Ammon's horn (tissue), 1 donor: ENCODE measurements around the gene BTC.
"Not testable (repeated sequence)": the region's sequence is repeated elsewhere in the genome, so short reads cannot be mapped to it uniquely, and the experiment has no call there.

Experiments
- DNase-seq: peaks from one replicate; pipeline ENCODE4 v3.0.0-alpha.2; 2016; ENCODE audit warnings: low spot score

BTC gene

DNA sequence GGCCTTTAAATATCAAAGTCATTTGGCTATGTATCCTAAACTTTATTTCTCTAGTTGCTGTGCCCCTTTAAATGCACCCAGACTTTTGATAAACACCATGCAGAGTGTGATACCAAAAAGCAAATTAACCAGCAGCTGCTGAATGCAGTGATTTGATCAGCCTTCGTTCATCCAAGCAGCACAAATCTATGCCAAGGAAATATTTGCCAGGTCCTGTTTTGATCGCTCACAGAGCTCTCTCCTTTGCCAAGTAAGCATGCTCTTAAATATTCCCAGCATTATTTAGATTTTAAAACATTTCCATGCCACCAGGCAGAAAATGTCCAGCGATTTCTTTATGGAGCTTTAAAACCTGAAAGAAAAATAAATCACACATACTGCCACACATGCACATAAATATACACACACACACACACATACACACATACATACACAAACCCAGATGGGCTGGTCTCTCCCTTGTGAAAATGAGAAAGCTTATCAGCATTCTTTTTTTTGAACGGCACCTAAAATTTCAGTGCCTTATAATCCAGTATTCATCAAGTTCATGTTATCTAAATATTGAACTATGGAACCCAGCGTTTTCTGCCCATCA, 35.7 kb downstream of the BTC start:
- peak; percentile 58 for DNase-seq

DNA sequence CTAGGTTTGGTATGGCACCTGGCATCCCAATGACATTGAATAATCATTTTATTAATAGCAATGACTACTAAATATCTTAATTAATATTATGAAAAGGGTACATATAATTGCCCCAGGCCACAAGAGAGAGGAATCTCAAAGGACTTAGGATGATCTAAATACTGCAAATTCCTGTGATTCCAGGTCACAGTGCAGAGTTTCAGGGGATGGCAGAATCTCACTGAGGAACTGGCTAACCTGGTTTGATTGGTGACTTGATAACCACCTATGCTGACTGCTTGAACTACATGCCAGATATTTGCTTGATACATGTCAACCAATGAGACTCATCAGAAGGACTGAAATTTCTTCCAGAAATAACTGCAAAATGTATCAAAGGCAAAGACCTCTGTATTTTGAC, 37.2 kb downstream of the BTC start:
- no peak for DNase-seq

DNA sequence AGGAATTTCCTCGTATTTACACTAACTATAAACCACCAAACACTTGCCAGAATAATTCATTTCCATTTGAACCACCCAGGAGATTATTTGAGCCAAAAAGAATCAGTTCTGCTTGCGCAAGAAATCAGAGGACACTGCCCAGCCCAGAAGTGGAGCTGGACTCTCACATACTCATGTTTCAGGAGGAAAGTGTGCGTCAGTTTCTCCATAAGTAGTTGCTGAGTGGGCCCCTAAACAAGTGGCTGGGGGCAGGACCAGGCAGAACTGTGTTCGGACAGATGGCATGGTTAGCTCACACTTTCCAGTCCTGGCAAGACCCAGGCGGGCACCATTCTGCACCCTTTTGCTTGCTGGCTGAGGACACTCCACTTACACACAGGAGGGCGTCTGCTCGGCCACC, 38.8 kb downstream of the BTC start:
- DNase-seq: no peak

DNA sequence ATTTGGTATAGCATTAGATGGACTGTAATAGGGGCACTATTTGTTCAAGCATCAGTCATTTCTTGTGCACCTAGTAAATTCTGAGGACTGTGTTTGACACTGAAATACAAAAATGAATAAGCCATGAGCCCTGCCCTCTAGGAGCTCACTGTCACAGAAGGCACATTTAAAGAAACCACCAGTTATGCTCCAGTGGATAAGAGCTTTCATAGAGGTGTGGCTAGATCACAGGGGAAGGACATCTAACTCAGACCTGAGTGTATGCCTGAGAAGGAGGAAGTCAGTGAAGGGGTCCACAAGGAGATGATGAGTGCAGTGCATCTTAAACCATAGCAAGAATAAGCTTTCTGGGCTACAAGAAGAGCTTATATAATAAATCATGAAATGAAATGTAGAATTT, 40.1 kb downstream of the BTC start:
- DNase-seq: no peak

DNA sequence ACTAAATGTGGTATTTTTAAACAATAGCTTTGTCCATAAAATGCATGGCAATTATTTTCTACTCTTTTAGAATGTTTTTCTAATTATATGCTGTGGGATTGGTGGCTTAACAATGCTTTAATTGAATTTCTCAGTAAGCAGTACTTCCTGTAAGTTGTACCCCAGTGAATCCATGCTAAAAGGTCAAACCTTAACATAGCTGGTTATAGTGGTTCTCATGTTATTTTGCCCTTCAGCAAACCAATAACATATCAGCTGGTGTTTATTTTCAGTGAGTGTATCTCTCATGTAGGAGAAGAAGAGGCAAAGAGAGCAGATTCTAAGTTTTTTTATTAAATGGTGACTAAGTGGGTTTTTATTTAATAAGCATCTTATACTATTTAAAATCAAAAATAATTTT, 41.5 kb downstream of the BTC start:
- no peak for DNase-seq

DNA sequence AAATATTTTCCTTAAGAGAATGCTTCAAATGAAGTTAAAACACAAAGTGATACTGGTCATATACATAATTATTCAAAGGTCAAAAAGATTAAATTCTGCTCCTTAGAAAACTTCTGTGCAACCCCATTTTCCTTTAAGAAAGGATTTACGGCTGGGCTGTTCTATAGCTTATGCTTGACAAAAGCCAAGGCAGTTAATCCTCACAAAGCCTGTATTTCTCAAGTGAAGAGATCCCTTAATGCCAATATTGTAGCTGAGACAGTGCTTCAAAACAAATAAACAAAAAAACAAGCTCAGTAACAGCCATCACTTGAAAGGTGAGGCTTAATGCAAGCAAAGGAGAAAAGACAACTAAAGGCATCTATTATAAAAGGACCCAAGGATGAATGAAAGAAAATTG, 42.5 kb downstream of the BTC start:
- DNase-seq: no peak

DNA sequence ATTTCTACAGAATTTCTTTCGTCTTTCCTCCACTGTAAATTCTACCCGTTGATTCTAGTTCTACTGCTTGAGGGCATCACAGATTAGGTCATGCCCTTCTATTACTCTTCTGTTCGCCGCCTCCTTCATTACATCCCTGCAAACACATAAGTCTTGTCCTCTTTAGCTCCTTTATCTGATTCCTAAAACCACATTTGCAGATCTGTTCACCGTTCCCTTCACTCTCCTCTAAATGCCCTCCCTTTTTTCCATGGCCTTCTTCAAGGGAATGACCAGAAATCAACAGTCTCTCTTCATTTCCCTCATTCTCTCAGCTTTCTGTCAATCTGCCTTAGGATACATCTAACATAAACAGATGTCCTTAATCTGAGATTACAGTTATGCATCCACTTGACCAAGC, 43.1 kb downstream of the BTC start:
- DNase-seq: no peak

DNA sequence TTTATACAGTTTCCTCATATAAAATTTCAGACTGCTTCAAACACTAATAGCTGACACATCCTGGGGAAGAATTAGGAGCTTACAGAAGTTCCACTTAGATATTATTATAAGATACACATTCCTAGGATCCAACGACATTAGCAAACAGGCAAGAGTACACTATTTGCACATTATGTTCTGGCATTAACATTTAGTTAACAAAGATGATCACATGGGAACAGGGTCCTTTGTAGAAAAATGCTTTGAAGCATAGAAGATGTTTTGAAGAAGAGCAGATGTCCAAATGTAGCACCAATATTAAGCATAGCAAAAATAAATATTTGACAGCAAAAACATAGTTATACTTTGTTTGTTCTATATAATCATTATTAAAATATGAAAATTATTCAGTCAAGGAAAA, 52.1 kb downstream of the BTC start:
- no peak for DNase-seq

DNA sequence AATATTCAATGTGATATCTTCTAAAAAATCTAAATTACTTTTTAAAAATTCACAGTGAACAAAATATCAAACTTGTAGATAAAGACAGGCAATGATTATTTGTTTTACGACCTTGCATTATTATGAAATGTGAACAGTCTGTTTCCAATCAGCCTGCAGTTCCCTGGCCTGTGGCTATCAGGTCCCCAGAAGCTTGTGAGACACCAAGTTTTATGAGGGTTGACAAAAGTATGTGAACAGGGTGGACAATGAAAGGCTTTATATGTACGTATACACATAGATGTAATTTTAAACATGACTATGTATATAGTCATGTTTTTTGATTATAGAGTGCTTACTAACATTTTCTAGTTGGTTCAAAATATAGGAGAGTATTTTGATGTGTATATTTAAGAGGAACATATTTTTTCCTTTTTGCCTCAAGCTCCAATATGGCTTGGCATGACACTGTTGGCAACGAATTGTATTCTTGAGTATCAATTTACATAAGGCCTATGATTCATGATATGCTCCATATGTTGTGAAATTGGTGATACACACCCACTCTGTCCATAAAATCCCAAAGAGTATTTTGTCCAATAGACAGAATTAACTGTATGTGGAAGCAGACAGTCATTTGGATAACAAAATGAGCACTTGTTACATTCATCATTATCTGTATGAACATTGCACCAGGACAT, 55.7 kb downstream of the BTC start:
- no peak for DNase-seq

DNA sequence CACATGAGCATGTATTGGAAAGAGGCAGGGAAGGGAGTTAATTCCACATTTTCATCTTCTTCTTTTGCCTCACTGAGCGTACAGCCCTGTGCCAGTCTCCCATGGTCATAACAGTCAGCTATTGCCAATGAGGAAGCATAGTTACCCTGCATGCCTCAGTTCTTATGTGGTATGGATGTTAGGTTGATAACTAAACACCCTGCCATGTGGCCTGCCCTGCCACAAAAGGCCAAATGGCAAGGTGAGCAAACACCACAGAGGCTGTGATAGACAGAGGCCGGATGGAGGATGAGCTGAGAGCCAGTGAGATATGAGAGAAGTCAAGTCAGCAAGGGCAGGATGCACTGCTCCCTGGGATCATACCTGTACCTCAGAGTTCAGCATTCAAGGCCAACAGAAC, 59.3 kb downstream of the BTC start:
- no peak for DNase-seq

DNA sequence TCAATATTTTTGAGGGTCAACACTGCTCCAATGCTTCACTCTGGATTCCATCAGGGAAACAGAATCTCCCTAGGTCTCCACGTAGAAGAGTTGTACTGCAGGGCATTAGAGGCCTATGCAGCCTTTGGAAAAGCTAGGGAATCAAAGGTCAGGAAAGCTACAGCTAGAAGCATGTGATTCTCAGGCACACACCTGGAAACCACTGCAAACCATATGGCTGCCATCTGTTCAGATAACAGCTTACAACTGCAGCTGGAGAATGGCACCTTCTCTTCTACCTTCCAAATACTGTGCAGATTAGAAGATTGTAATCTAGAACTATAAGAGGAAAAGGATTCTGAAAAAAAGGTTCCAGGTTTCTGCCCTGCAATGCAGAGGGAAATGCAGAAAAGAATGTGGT, 60.6 kb downstream of the BTC start:
- no peak for DNase-seq

DNA sequence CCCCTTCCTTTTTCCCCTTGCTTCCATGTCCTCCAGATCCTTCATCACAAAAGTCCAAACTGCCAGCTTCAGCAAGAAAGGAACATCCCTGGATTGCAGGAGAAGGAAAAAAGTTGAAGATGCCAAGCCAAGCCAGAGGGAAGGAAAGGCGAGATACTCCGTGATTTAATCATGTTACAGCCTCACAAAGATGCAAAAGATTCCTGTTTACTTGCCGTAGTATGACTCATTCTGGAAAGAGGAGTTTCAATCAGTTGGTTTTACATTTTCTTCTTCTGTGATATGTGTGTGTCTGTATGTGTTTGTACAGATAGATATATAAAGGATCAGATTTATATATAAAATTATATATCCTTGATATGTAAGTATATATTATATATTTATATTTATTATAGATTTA, 69.3 kb downstream of the BTC start:
- no peak for DNase-seq

DNA sequence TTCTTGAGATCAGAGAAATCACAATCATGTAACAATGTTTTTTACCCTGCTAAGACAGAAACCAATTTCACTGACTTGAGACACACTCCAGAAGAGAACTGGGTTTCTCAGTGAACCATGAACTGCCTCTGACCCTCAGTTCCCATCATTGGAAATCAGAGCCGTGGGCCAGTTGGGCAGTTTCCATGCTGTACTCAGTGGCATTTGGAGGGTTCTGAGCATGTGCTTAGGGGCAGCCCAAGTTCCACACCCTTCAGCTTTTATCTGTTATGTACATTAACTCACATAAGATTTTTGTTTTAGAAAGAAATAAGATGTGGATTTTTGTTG, 77.9 kb downstream of the BTC start:
- DNase-seq: no peak

DNA sequence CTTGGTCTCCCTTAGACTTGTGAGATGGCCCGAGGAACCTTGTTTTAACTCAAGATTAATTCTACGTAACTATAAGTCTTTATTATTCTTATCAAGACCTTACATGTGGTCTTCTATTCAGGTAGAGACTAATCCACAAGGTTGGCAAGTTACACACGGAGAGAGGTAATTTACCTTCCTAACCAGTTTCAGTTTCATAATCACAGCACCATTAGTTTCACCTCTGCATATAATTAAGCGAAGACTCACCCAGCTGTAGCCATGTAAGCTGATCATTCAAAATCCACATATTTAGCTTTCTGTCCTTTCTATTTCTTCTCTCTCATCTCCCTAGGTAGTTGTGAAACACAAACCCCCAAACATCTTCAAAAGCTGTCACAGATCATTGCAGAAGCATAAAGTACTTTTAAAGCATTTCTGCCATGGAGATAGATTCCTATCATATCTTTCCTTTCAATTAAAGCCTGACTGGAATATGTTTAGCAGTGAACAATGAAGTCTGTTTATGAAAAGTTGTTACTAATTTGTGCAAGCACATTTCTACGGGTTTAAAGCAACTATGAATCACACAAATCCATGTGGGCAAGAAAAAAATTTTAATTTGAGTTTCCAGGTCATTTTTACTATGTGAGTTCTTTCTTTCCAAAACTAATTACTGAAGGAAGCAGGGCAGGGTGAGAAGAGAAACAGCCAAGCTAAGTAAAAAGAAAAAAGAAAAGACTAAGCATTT, 78.5 kb downstream of the BTC start:
- DNase-seq: no peak

DNA sequence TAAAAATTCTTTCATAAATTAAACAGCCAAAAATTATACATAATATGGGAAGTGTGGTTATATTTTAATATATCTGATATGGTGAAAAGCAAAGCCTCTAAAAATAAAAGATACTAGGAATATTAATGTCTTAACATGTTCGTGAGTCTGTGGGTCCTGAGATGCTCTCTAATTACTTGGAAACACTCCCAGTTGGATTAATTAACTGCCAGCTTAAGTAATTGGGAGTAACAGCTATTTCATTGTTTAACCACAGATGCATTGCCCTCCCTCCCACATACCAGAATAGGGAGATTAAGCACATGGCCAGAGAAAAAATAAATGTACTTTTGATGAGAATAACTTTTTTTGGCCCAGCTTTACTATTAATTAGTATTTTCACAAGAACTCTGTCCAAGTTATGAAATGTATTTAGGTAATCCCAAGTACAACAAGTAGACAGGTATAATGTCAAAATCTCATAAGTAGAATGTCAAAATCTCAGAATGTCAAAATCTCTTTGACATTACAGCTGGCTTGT, 79.7 kb downstream of the BTC start:
- DNase-seq: no peak

DNA sequence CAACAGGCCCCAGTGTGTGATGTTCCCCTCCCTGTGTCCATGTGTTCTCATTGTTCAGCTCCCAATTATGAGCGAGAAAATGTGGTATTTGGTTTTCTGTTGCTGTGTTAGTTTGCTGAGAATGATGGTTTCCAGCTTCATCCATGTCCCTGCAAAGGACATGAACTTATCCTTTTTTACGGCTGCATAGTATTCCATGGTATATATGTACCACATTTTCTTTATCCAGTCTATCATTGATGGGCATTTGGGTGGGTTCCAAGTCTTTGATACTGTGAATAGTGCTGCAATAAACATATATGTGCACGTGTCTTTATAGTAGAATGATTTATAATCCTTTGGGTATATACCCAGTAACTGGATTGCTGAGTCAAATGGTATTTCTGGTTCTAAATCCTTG, 86.2 kb downstream of the BTC start:
- DNase-seq: not testable (repeated sequence)
